A673 (cell line): Measurements from ENCODE around the gene SPAG16. TPM values are rescaled to one million over a fixed set of nuclear protein-coding genes. Genes with fewer than 3 reads are reported as not detected.

Experiments
- BruUV-seq: library from RNA; stranded (reverse); fragments of 400-500 nt; replicated peaks from 2 replicates; lab custom pipeline; 2021; lab: Mats Ljungman, UMichigan
- CTCF ChIA-PET: fragments of 300-600 bp; sonication (Branson Sonifier 250); formaldehyde crosslinking; loops from one replicate; lab custom pipeline; 2022; ENCODE audit warnings: antibody characterized with exemption; lab: Charles Lee
- POLR2A ChIA-PET: fragments of 300-600 bp; sonication (Branson Sonifier 250); formaldehyde crosslinking; loops from one replicate; lab custom pipeline; 2022; ENCODE audit warnings: antibody characterized with exemption; ENCODE audit not compliant: low non-redundant PET; lab: Charles Lee
- DNase-seq: peaks from one replicate; pipeline ENCODE4 v3.0.0-alpha.2; 2015; ENCODE audit warnings: low spot score
- H3K27ac ChIP-seq: fragments of 200-600 bp; sonication (generic); 2 replicates; pipeline ENCODE4 v1.5.1; 2016; ENCODE audit warnings: mixed run types, low read depth, mild to moderate bottlenecking, mixed read lengths, antibody characterized with exemption, low read length; ENCODE audit not compliant: poor library complexity, severe bottlenecking
- H3K27me3 ChIP-seq: fragments of 200-600 bp; sonication (generic); replicated peaks from 2 replicates; pipeline ENCODE4 v1.6.1; 2017; ENCODE audit warnings: mixed run types, low read depth, mild to moderate bottlenecking, mixed read lengths, antibody characterized with exemption, low read length; ENCODE audit not compliant: insufficient read depth, poor library complexity
- H3K36me3 ChIP-seq: fragments of 200-600 bp; sonication (generic); 2 replicates; pipeline ENCODE4 v1.6.1; 2016; ENCODE audit warnings: mixed run types, mild to moderate bottlenecking, mixed read lengths, antibody characterized with exemption, low read length; ENCODE audit not compliant: insufficient read depth, poor library complexity, severe bottlenecking
- H3K4me1 ChIP-seq: fragments of 200-600 bp; sonication (generic); 2 replicates; pipeline ENCODE4 v1.6.1; 2017; ENCODE audit warnings: mixed run types, mild to moderate bottlenecking, mixed read lengths, antibody characterized with exemption, low read length; ENCODE audit not compliant: insufficient read depth, poor library complexity, severe bottlenecking
- H3K4me3 ChIP-seq: fragments of 200-600 bp; sonication (generic); 2 replicates; pipeline ENCODE4 v1.5.1; 2016; ENCODE audit warnings: low read depth, mixed run types, mild to moderate bottlenecking, mixed read lengths, low read length; ENCODE audit not compliant: poor library complexity, severe bottlenecking
- H3K9me3 ChIP-seq: fragments of 200-600 bp; sonication (generic); 2 replicates; pipeline ENCODE4 v1.6.1; 2016; ENCODE audit warnings: mixed run types, low read depth, mild to moderate bottlenecking, mixed read lengths, antibody characterized with exemption, low read length; ENCODE audit not compliant: poor library complexity, severe bottlenecking
- CTCF ChIP-seq: fragments of 300-800, 200-600 bp; sonication (generic); conservative IDR thresholded peaks from 2 replicates; pipeline ENCODE4 v1.5.1; 2017; ENCODE audit warnings: low read depth, mild to moderate bottlenecking, antibody characterized with exemption, low read length, moderate library complexity, mixed read lengths
- EZH2 ChIP-seq: fragments of 200-600 bp; sonication (generic); IDR thresholded peaks from 2 replicates; pipeline ENCODE4 v1.6.1; 2017; ENCODE audit warnings: borderline replicate concordance, low read depth, mild to moderate bottlenecking, mixed read lengths, antibody characterized with exemption, low read length; ENCODE audit not compliant: poor library complexity, severe bottlenecking
- intact Hi-C: fragments of 100-400 bp; cut with micrococcal nuclease; formaldehyde crosslinking; loops from one replicate; pipeline ENCODE4 v1.10.0; 2022; ENCODE audit not compliant: unreplicated experiment
- total RNA-seq: library from RNA; stranded (reverse); gene quantifications from 2 replicates; pipeline ENCODE4 v1.2.3, GENCODE V29; 2021

SPAG16 gene
- total RNA-seq, 1 experiment from 2014 or later, result 13.1 TPM

- ChIA-PET CTCF (no interaction called here), POLR2A (no interaction called here)
- intact Hi-C loops, result no loop called here
- DNase-seq, result no peak
- TF ChIP-seq CTCF, result no peak
- no peak for TF ChIP-seq EZH2
- no peaks in the 10 kb centered on the region for H3K9me3 ChIP-seq
- no peak overlapping the region for H3K4me3 ChIP-seq
- H3K36me3 ChIP-seq, result no peaks in the 10 kb centered on the region
- no peaks in the 10 kb centered on the region for H3K27me3 ChIP-seq
- BruUV-seq, result no TSS peak
- H3K4me1 ChIP-seq, result peaks cover 4% of the 10 kb centered on the region
- H3K27ac ChIP-seq, result no peak overlapping the region
These were observed 550.1 kb downstream of the SPAG16 start for GRCh38 chr2:213834331-213834730.

DNA sequence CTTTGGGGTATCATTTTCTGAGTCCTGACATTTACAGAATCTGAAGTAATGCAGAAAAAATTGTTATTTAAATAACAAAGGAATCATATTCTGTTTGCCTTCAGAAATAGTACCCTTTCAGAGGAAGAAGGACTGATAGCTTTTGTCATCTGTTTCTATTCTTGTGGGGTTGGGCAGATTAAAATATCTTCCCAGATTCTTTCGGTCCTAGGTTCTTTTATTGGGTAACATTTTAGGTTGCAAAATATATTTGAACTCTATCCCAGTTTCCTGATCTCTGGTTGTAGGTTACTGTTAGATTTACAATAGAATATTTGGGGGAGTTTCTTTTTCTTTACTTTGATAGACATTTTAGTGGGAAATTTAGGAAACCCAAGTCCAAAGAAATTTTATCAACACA is 550.5 kb downstream of the SPAG16 start:
- H3K27ac ChIP-seq, result no peak overlapping the region
- ChIA-PET POLR2A (no interaction called here), CTCF (no interaction called here)
- no TSS peak for BruUV-seq
- no peaks in the 10 kb centered on the region for H3K36me3 ChIP-seq
- intact Hi-C loops, result no loop called here
- no peaks in the 10 kb centered on the region for H3K9me3 ChIP-seq
- TF ChIP-seq CTCF (no peak), EZH2 (no peak)
- H3K27me3 ChIP-seq, result no peaks in the 10 kb centered on the region
- no peak for DNase-seq
- peaks cover 8% of the 10 kb centered on the region for H3K4me1 ChIP-seq
- no peak overlapping the region for H3K4me3 ChIP-seq

DNA sequence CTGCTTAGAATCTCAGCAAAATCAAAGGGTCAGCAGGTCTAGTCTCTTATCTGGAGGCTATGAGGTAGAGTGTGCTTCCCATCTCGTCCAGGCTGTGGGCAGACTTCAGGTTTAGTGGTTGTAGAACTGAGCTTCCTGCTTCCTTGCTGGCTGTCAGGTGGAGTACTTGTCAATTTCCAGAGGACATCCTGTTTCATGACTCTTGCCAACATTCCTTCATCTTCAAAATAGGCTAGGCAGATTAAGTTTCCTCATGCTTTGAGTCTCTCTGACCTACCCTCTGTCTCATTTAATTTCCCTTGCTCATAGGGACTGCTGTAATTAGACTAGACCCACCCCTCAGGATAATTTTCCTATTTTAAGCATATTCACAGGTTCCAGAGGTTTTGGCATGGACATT is 562.6 kb downstream of the SPAG16 start:
- Histone ChIP-seq H3K27ac (no peak overlapping the region), H3K9me3 (no peaks in the 10 kb centered on the region), H3K4me3 (no peak overlapping the region), H3K27me3 (no peaks in the 10 kb centered on the region), H3K36me3 (no peaks in the 10 kb centered on the region), H3K4me1 (no peaks in the 10 kb centered on the region)
- no peak for DNase-seq
- intact Hi-C loops, result no loop called here
- no TSS peak for BruUV-seq
- POLR2A ChIA-PET, result no interaction called here
- CTCF ChIA-PET, result no interaction called here
- no peak for TF ChIP-seq CTCF
- TF ChIP-seq EZH2, result no peak
